HEK293T (cell line): ENCODE measurements around the gene EIF4G1.

ENCODE experiments used
- CTCF ChIA-PET: fragments of 350-600 bp; formaldehyde crosslinking; extraction: SDS; loops from one replicate; lab custom pipeline; 2021; ENCODE audit warnings: antibody characterized with exemption, inconsistent platforms; lab: Yijun Ruan, JAX
- POLR2A ChIA-PET: fragments of 350-600 bp; formaldehyde crosslinking; extraction: SDS; loops from one replicate; lab custom pipeline; 2020; ENCODE audit warnings: antibody characterized with exemption, inconsistent platforms; lab: Yijun Ruan, JAX
- DNase-seq: peaks from one replicate; pipeline ENCODE4 v3.0.0; 2012; ENCODE audit warnings: mixed read lengths; ENCODE audit errors: extremely low spot score
- ARNT ChIP-seq: fragments of 450-650 bp; IDR thresholded peaks from 2 replicates; pipeline ENCODE4 v1.6.1; 2017; ENCODE audit warnings: mild to moderate bottlenecking
- BHLHE40 ChIP-seq: fragments of 450-650 bp; IDR thresholded peaks from 2 replicates; pipeline ENCODE4 v1.6.1; 2016; ENCODE audit warnings: mild to moderate bottlenecking, moderate library complexity, borderline replicate concordance
- CTBP1 ChIP-seq: fragments of 450-650 bp; IDR thresholded peaks from 2 replicates; pipeline ENCODE4 v1.6.1; 2016; ENCODE audit warnings: borderline replicate concordance
- ELF4 ChIP-seq: fragments of 450-650 bp; IDR thresholded peaks from 2 replicates; pipeline ENCODE4 v1.6.1; 2017; ENCODE audit warnings: antibody characterized with exemption
- FOXA1 ChIP-seq: fragments of 450-650 bp; IDR thresholded peaks from 2 replicates; pipeline ENCODE4 v1.6.1; 2016; ENCODE audit warnings: mild to moderate bottlenecking
- FOXK2 ChIP-seq: fragments of 450-650 bp; IDR thresholded peaks from 2 replicates; pipeline ENCODE4 v1.6.1; 2016; ENCODE audit warnings: mild to moderate bottlenecking
- FOXM1 ChIP-seq: fragments of 450-650 bp; IDR thresholded peaks from 2 replicates; pipeline ENCODE4 v1.6.1; 2017; ENCODE audit warnings: mild to moderate bottlenecking, borderline replicate concordance
- HDGF ChIP-seq: fragments of 450-650 bp; IDR thresholded peaks from 2 replicates; pipeline ENCODE4 v1.6.1; 2017; ENCODE audit warnings: antibody characterized with exemption, borderline replicate concordance
- L3MBTL2 ChIP-seq: fragments of 450-650 bp; conservative IDR thresholded peaks from 2 replicates; pipeline ENCODE4 v1.6.1; 2016; ENCODE audit warnings: mild to moderate bottlenecking
- LEF1 ChIP-seq: fragments of 450-650 bp; IDR thresholded peaks from 2 replicates; pipeline ENCODE4 v1.6.1; 2017; ENCODE audit warnings: mild to moderate bottlenecking, borderline replicate concordance
- NFRKB ChIP-seq: fragments of 450-650 bp; IDR thresholded peaks from 2 replicates; pipeline ENCODE4 v1.6.1; 2016; ENCODE audit warnings: mild to moderate bottlenecking, moderate library complexity
- PKNOX1 ChIP-seq: fragments of 450-650 bp; IDR thresholded peaks from 2 replicates; pipeline ENCODE4 v1.6.1; 2016
- SP1 ChIP-seq: fragments of 450-650 bp; IDR thresholded peaks from 2 replicates; pipeline ENCODE4 v1.6.1; 2017
- SUZ12 ChIP-seq: fragments of 450-650 bp; IDR thresholded peaks from 2 replicates; pipeline ENCODE4 v1.6.1; 2016; ENCODE audit warnings: mild to moderate bottlenecking
- TARDBP ChIP-seq: fragments of 450-650 bp; IDR thresholded peaks from 2 replicates; pipeline ENCODE4 v1.6.1; 2016
- ZNF384 ChIP-seq: fragments of 450-650 bp; IDR thresholded peaks from 2 replicates; pipeline ENCODE4 v1.6.1; 2016

Gene EIF4G1

GRCh38 chr3:184325269-184325668, 10.9 kb downstream of the EIF4G1 start:
- ChIA-PET CTCF (no interaction called here), POLR2A (no interaction called here)
- TF ChIP-seq ELF4 = no peak
- no peak for TF ChIP-seq NFRKB
- TF ChIP-seq L3MBTL2 = no peak
- TF ChIP-seq TARDBP = no peak
- TF ChIP-seq PKNOX1 = no peak
- no peak for TF ChIP-seq SP1
- no peak for TF ChIP-seq ARNT
- TF ChIP-seq ZNF384 = no peak
- no peak for TF ChIP-seq FOXM1
- TF ChIP-seq SUZ12 = no peak
- TF ChIP-seq CTBP1 = no peak
- DNase-seq = no peak

GRCh38 chr3:184325715-184326369, 11.4 kb downstream of the EIF4G1 start:
- POLR2A ChIA-PET = no interaction called here
- DNase-seq = no peak
- TF ChIP-seq BHLHE40 (no peak), PKNOX1 (no peak), CTBP1 (no peak), SP1 (no peak), NFRKB (no peak)
- CTCF ChIA-PET = no interaction called here

GRCh38 chr3:184327171-184327570, 12.8 kb downstream of the EIF4G1 start:
- TF ChIP-seq ARNT (no peak), SUZ12 (no peak), NFRKB (no peak), ZNF384 (no peak), BHLHE40 (no peak), TARDBP (no peak), FOXA1 (no peak), L3MBTL2 (no peak), ELF4 (no peak), SP1 (no peak), PKNOX1 (no peak)
- DNase-seq = no peak
- ChIA-PET POLR2A (no interaction called here), CTCF (no interaction called here)

DNA sequence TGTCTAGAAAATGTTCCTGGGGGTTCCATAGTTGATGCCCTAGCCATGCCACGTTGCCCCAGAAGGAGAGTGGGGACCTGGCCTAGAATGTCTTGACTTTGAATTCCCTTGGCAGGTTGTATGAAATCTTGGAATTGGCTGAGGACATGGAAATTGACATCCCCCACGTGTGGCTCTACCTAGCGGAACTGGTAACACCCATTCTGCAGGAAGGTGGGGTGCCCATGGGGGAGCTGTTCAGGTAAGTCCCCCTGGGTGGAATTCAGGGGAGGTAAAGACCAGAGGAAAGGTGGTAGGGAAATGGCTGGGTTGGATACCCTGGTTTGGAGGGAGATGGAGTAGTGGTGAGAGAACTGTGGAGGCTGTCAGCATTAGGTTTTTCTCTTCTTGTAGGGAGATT, 14.1 kb downstream of the EIF4G1 start:
- ChIA-PET POLR2A (no interaction called here), CTCF (no interaction called here)
- DNase-seq = no peak
- TF ChIP-seq ARNT (no peak), FOXM1 (no peak), SP1 (no peak), ZNF384 (no peak), LEF1 (no peak), CTBP1 (no peak), PKNOX1 (no peak), SUZ12 (no peak), BHLHE40 (no peak), HDGF (no peak), L3MBTL2 (no peak), TARDBP (no peak), ELF4 (no peak), FOXA1 (no peak), NFRKB (no peak), FOXK2 (no peak)

GRCh38 chr3:184332370-184333090, 18.1 kb downstream of the EIF4G1 start:
- no peak for DNase-seq
- CTCF ChIA-PET = no interaction called here
- TF ChIP-seq BHLHE40 (no peak), HDGF (no peak), TARDBP (no peak), SUZ12 (no peak), FOXM1 (no peak), FOXA1 (no peak), LEF1 (no peak), PKNOX1 (no peak), ZNF384 (no peak)
- POLR2A ChIA-PET = interaction anchor here (0.6 kb wide), 1 partner anchor 29 kb away, joined by 3 read pairs; the partner anchor contains the start of genes CLCN2 and POLR2H
